GM21515 (cell line): ENCODE data around the gene SLC6A15.

Experiments used
- ATAC-seq: cut with Tn5 transposase; IDR thresholded peaks from one replicate; pipeline ENCODE4 v1.9.1; 2021; ENCODE audit not compliant: unreplicated experiment

SLC6A15 gene

DNA sequence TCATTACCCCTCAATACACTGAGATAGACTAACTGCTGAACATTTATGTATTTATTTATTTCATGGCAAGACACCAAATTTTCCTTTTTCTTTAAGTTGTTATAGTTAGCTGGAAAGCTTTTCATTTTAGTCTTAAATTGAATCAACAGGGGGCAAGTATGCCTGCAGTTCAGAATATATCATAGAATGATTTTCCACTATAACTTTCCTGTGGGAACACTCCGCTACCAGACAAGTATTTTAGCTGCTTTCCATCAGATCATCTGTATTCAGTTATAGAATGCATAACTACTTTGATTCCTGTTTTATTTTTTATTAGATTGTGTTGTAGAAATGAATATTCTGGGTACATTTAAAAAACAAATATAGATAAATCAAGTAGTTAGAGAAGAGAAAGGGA, 102.0 kb downstream of the SLC6A15 start:
- no peak for ATAC-seq
